GM18502 (cell line): Measurements from ENCODE around the gene NGB.
"Not testable (repeated sequence)": the region's sequence is repeated elsewhere in the genome, so short reads cannot be mapped to it uniquely, and the experiment has no call there.

Experiments used
- ATAC-seq: cut with Tn5 transposase; IDR thresholded peaks from one replicate; pipeline ENCODE4 v1.9.1; 2021; ENCODE audit warnings: mild to moderate bottlenecking; ENCODE audit not compliant: unreplicated experiment, poor library complexity

NGB gene, protein sequence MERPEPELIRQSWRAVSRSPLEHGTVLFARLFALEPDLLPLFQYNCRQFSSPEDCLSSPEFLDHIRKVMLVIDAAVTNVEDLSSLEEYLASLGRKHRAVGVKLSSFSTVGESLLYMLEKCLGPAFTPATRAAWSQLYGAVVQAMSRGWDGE

DNA sequence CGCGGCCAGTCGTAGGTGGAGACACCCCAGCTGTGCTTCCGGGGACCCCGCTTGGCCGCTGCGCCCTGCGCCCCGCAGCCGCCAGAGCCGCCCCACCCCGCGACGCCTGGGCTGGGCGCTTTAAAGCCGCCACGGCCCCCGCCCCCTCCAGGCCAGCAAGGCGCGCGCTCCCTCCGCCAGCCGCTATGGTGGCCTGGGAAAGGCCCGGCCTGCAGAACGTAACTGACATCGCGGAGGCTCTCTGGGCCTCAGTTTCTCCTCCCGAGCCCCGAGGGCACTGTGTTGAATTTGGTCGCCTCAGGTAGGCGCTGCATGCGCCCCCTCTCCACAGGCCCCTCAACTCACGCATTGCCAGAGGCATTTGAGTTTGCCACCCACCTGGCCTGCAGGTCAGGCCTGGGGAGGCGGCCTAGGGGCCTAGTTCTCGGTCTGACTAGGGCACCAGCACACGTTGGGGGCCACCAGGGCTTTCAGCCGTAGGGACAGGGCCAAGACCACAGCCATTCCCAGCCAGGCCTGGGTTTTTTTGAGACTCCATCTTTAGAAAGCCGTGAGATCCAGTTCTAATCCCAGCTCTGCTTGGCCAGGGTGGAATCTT, at the start of gene NGB:
Gene NGB (minus strand): TSS at position 94 of the 598 bp plus-strand sequence. CDS start 269 bp downstream, outside the sequence.
- ATAC-seq, result no peak

GRCh38 chr14:77320238-77320935, 49.4 kb upstream of the NGB start, which contains the start of gene POMT2:
Gene POMT2, minus strand, starts transcription at chr14:77320883. Its CDS starts 202 bp downstream, at chr14:77320681.
- ATAC-seq, result peak; percentile 74

GRCh38 chr14:77319422-77319821, 48.4 kb upstream of the NGB start:
- ATAC-seq, result no peak

- ATAC-seq, result not testable (repeated sequence)
These were observed 47.8 kb upstream of the NGB start for GRCh38 chr14:77318756-77319155.

DNA sequence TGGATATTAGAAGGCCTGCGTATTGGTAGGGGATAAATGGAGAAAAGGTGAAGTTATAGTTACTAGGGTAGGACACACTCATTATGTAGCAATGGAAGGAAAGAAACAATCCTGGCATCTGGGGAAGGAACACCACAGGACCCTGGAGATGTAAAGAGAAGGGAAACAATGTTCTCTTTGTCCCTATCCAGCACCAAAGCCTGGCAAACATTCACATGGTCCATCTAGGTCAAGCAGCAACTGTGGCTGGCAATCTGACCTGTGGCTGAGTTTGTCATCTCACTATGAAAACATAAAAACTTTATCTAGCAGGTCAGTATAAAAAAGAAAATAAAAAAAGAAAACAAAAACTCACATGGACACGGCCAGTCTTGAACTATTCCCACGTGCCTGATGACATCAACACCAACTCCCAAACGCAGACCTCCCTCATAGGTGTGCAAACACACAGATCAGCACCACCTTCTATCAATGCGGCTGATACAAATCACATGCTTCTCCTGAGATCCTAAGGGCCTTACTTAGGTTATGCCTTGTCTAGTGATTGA, 47.1 kb upstream of the NGB start:
- ATAC-seq, result no peak

- no peak for ATAC-seq
These were observed 45.9 kb upstream of the NGB start for GRCh38 chr14:77316872-77317301.

DNA sequence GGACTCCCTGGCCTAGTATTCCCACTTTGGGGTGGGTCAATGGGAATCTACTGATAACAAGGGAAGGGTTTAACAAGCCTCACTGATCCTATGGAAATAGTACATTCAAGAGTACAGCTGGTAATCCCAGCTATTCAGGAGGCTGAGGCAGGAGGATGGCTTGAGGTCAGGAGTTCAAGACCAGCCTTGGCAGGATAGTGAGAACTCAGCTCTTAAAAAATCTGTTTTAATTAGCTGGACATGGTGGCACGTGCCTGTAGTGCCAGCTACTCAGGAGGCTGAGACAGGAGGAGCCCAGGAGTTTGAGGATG, 45.1 kb upstream of the NGB start:
- no peak for ATAC-seq

DNA sequence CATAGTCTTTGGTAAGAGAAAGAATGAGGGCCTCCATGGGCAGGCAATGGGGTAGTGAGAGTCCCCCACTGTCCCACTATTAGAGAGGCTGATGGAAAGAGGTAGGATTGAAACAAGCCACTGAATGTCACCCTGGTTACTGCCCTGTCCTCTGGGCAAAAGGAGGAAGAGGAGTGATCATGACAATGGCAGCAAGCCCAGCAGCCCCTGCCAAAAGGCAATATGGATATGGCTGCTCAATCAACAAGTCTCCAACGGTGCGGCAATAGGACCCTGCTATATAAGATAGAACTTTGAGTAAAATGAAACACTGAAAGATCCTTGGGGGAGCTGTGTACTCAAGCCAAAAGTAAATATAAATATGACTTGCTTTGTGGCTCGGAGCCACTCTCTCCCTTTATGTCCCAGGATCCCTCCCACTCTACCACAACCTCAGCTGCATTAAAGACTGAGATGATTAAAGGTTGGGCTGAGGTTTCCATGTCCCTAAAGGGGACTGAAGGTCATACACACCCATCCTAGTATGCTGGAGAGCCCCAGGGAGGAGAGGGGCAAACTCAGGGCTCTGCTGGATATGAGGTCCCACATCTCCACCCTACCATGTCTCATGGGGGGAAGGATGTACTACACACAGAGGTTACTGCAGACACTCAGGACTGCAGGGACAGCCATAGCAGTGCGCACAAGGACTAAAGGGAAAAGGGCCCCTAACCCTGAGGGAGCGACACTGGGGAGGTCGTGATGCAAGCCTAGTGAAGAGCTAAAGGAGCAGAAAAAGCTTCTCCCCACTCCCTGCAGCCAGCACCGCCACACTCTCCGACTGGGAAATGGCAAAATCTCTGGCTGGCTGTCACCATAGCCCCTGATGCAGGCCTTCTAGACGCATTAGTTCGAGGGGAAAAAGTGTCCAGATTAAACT, 43.8 kb upstream of the NGB start:
- ATAC-seq, result no peak

- no peak for ATAC-seq
These were observed 43.0 kb upstream of the NGB start for GRCh38 chr14:77314043-77314442.

- no peak for ATAC-seq
These were observed 42.4 kb upstream of the NGB start for GRCh38 chr14:77313371-77313770.

GRCh38 chr14:77311217-77311616, 40.2 kb upstream of the NGB start:
- no peak for ATAC-seq

GRCh38 chr14:77310026-77310425, 39.0 kb upstream of the NGB start:
- no peak for ATAC-seq

DNA sequence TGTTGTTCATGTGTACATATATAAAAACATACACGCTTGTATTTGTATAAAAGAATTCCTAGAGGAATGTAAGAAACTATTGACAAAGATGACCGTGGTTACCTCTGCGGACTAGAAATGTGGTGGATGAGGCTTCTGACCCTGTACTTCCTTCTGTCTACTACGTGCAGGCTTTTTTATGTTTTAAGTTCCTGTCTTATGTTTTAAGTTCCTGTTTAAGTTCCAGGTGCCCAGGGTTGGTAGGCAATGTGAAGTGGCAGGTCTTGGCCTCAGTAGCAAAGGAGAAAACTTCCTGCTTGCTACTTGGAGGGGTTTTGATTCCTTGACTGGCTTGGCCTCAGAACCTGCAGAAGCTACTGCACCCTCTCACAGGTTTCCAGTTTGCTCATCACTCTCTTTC, 38.1 kb upstream of the NGB start:
- no peak for ATAC-seq

- no peak for ATAC-seq
These were observed 36.0 kb upstream of the NGB start for GRCh38 chr14:77306851-77307496.

DNA sequence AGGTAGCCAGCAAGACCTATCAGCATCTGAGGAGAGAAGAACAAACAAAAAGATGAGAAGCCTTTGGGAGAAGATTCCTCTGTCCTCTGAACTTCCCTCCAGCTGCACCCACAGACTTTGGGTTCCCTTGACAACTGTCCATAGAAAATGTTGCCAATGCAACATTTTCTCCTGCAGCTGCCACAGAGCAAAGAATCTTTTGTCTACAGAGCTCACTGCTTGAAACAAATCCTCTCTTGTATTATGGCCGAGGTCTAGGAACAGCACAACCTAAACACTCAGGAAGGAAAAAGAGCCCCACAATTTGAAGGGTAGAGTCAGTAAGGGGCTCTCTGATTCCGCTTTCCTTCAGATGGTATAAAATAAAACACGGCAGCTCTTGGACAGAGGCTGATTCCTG, 35.4 kb upstream of the NGB start:
- ATAC-seq, result no peak

GRCh38 chr14:77305696-77306095, 34.7 kb upstream of the NGB start:
- ATAC-seq, result no peak

DNA sequence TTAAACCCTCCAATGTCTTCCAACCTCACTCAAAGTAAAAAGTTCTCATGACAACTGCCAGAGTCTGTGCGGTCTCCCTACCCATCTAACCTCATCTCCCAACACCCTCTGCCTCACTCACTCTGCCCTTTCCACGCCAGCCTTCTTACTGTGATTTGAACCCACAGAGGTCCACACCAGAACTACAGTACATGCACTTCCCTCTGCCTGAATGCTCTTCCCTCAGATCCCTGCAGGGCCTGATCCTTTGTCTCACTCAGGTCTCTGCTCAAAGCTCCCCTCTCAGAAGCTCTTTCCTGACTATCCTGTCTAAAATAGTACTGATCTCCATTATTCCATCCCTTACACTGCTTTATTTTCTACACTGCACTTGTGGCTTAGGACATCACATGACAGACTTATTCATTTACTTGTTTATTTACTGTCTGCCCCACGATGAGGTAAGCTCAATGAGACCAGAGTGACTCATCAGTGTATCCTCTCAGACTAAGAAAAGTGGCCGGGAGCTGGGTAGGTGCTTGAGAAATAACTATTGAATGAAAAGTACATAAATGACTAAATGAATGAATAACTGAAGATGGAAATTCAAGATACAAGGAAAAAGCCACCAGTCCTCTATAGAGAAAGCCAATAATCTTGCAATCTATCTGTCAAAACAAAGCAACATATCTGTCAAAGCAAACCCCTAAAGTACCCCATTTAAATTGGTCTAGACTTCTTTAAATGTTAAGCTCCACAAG, 32.6 kb upstream of the NGB start:
- ATAC-seq, result no peak

- no peak for ATAC-seq
These were observed 31.9 kb upstream of the NGB start for GRCh38 chr14:77302926-77303325.

GRCh38 chr14:77301103-77301502, 30.1 kb upstream of the NGB start:
- ATAC-seq, result peak; percentile 58
